Gastroesophageal sphincter (tissue), 4 donors: ENCODE data around the gene TMEM108. TPM values are rescaled to one million over a fixed set of nuclear protein-coding genes. Genes with fewer than 3 reads are reported as not detected.

Experiments
- ATAC-seq: fragments of 150-250 bp; one replicate; pipeline ENCODE4 v1.9.1; 2016; ENCODE audit warnings: mild to moderate bottlenecking, moderate library complexity
- H3K27ac ChIP-seq, 4 donors: fragments of 200-600 bp; sonication (generic) in 3 of 4; 1 replicate in 3 of 4; 2 replicates in 1 of 4; pipeline ENCODE4 v1.5.1; 2016 to 2019
- H3K27me3 ChIP-seq: fragments of 200-600 bp; sonication (generic); one replicate; pipeline ENCODE4 v1.5.1; 2019
- H3K36me3 ChIP-seq, 2 donors: fragments of 200-600 bp; sonication (generic); one replicate each; pipeline ENCODE4 v1.5.1; 2019; ENCODE audit warnings: control low read depth in 1 of 2
- H3K4me1 ChIP-seq, 3 donors: fragments of 200-600 bp; sonication (generic); 1 replicate in 2 of 3; 2 replicates in 1 of 3; pipeline ENCODE4 v1.5.1; 2016 to 2019; ENCODE audit warnings: control low read depth in 2 of 3
- H3K4me3 ChIP-seq, 2 donors: fragments of 200-600 bp; sonication (generic); one replicate each; pipeline ENCODE4 v1.5.1; 2019; ENCODE audit warnings: mild to moderate bottlenecking in 1 of 2, moderate library complexity in 1 of 2
- H3K9me3 ChIP-seq, 3 donors: fragments of 200-600 bp; sonication (generic); one replicate each; pipeline ENCODE4 v1.5.1; 2017 to 2019; ENCODE audit warnings: control low read depth in 2 of 3
- EP300 ChIP-seq: sonication (generic); formaldehyde crosslinking; IDR thresholded peaks from one replicate; pipeline ENCODE4 v1.6.1; 2017; ENCODE audit warnings: antibody characterized with exemption, mild to moderate bottlenecking
- POLR2A ChIP-seq, 2 donors: fragments of 450-650 bp; IDR thresholded peaks; one replicate each; pipeline ENCODE4 v1.6.1; 2017; ENCODE audit warnings: antibody characterized with exemption in 2 of 2, mild to moderate bottlenecking in 2 of 2, moderate library complexity in 1 of 2
- POLR2AphosphoS5 ChIP-seq: sonication (generic); formaldehyde crosslinking; IDR thresholded peaks from one replicate; pipeline ENCODE4 v1.6.1; 2017; ENCODE audit warnings: antibody characterized with exemption
- WGBS, 2 donors: methylation state at CpG; one replicate each; pipeline ENCODE4 v1.1.5; 2018; ENCODE audit warnings: low coverage in 1 of 2; 5-methylcytosine and 5-hydroxymethylcytosine counted together
- total RNA-seq, 4 donors: library from RNA; depleted of rRNA; stranded (reverse); fragments of >200 nt; gene quantifications; one replicate each; pipeline ENCODE4 v1.1.0, GENCODE V29; 2016
- TF ChIP-seq, protein P1 (sequence below), 4 experiments: fragments of 200-600 bp in 2 of 4; fragments of 450-650 bp in 2 of 4; sonication (generic) in 1 of 4; IDR thresholded peaks; one replicate each; pipeline ENCODE4 v1.5.1; 2017 to 2019; ENCODE audit warnings: antibody characterized with exemption in 4 of 4, mild to moderate bottlenecking in 2 of 4, moderate library complexity in 2 of 4

TMEM108 gene
- total RNA-seq, 4 donors from 2014 or later = 2.7 to 7.3 (median 4.1) TPM

DNA sequence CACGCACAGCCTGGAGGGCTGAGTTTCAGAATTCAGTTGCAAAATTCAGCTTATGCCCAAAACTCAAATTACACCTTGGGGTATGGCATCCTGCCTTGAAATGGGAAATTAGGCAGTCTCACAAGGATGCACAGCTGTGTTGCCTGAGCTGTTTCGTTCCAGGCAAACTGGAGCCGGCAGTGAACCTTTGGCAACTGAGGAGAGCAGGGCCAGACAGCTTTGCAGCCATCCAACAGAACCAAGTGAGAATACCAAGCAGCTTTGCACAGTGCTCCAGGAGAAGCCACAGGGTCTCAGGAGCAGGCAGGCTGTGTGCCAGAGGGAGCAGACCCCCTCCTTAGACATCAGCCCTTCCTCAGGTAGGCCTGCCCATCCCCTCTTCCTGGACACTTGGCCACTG is 329.2 kb downstream of the TMEM108 start:
- H3K4me3 ChIP-seq = no peak overlapping the region
- TF ChIP-seq POLR2A (IDR thresholded peaks at IDR 0.05) (no peak), EP300 (no peak), POLR2AphosphoS5 (no peak)
- TF ChIP-seq, protein P1, sequence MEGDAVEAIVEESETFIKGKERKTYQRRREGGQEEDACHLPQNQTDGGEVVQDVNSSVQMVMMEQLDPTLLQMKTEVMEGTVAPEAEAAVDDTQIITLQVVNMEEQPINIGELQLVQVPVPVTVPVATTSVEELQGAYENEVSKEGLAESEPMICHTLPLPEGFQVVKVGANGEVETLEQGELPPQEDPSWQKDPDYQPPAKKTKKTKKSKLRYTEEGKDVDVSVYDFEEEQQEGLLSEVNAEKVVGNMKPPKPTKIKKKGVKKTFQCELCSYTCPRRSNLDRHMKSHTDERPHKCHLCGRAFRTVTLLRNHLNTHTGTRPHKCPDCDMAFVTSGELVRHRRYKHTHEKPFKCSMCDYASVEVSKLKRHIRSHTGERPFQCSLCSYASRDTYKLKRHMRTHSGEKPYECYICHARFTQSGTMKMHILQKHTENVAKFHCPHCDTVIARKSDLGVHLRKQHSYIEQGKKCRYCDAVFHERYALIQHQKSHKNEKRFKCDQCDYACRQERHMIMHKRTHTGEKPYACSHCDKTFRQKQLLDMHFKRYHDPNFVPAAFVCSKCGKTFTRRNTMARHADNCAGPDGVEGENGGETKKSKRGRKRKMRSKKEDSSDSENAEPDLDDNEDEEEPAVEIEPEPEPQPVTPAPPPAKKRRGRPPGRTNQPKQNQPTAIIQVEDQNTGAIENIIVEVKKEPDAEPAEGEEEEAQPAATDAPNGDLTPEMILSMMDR (IDR thresholded peaks at IDR 0.05) = no peak
- H3K36me3 ChIP-seq = no peaks in the 10 kb centered on the region
- H3K9me3 ChIP-seq = no peaks in the 10 kb centered on the region
- ATAC-seq = no peak
- no peak overlapping the region for H3K27ac ChIP-seq
- no peaks in the 10 kb centered on the region for H3K27me3 ChIP-seq
- 90 to 100% methylated on average over 2 to 3 of the region's 3 CpGs for WGBS, 2 donors
- no peaks in the 10 kb centered on the region for H3K4me1 ChIP-seq

DNA sequence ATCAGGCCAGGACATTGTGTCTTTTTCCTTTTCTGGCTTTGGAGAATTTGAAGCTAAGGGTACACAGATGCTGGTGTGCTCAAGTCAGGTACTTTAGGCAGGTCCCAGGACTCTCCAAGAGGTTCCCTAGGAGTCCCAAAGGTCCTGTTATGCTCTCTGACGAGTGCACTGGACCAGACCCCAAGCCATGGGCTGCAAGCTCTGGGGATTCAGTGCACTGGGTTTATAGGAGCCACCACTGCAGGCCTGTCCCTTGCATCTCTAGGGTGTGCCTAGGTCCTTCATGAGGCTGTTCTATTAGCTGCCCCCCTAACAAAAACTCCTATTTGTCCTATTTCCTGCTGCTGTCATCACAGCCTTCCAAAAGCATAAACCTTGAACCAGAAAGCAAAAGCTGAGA is 329.8 kb downstream of the TMEM108 start:
- no peaks in the 10 kb centered on the region for H3K9me3 ChIP-seq
- no peak for ATAC-seq
- no peaks in the 10 kb centered on the region for H3K4me1 ChIP-seq
- H3K27me3 ChIP-seq = no peaks in the 10 kb centered on the region
- no peak overlapping the region for H3K27ac ChIP-seq
- WGBS, 2 donors = no CpG with 5 or more reads among the region's 1 CpG
- TF ChIP-seq EP300 (no peak), POLR2AphosphoS5 (no peak)
- TF ChIP-seq, protein P1 (IDR thresholded peaks at IDR 0.05) = no peak
- no peak overlapping the region for H3K4me3 ChIP-seq
- H3K36me3 ChIP-seq = no peaks in the 10 kb centered on the region

DNA sequence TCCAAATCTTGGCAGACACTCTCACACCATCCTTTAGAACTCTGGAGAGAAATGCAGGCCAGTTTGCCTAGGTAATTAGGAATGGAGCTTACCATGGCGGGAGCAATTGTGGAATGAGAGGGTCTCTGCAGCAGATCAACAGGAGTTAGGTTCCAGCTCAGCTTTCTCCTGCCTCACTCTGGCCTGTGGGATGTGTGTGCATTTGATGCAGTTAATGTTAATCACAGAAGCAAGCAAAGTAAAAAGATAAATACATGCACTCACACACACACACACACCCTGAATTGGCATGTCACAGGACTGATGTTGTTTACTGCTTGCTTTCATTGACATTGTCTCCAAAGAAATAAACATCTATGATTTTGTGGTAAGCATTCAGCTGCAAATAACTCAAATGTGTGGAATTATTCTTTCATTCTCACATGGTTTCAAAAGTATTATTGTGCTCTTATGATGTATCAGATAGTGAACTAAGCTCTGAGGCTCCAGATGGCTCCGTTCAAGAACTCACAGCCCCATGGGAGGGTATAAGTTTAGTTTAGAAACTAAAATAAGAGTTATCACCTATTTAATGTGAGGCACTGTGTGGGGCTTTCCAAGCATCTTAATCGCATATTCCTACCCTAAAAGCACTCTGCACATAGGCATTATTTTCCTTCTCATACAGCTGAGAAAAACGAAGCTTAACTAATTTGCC is 330.3 kb downstream of the TMEM108 start:
- no peaks in the 10 kb centered on the region for H3K4me1 ChIP-seq
- H3K4me3 ChIP-seq = no peak overlapping the region
- H3K27me3 ChIP-seq = no peaks in the 10 kb centered on the region
- no peaks in the 10 kb centered on the region for H3K36me3 ChIP-seq
- H3K27ac ChIP-seq = no peak overlapping the region
- no peaks in the 10 kb centered on the region for H3K9me3 ChIP-seq
- no peak for ATAC-seq
- TF ChIP-seq POLR2A (IDR thresholded peaks at IDR 0.05) = no peak
- TF ChIP-seq POLR2AphosphoS5 = no peak
- TF ChIP-seq EP300 = no peak
- TF ChIP-seq, protein P1 (IDR thresholded peaks at IDR 0.05) = no peak
- WGBS, 2 donors = 19 to 63% methylated on average over 3 of the region's 4 CpGs

DNA sequence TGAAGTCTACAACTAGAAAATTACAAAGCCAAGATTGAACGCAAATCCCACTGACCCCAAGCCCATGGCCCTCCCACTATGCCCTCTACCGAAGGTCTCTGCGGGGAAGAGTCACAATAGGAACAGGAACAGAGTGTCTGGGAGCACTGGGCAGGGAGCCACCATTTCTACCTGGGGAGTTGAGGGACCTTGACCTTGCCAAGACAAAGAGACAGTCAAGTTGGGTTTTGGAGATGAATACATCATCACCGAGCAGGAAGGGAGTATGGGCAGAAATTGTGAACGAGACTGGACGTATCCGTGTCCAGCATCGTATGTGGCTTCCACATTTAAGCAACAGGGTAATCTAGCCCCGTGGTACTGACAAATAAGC is 330.9 kb downstream of the TMEM108 start:
- 60 to 83% methylated on average over 2 to 9 of the region's 9 CpGs for WGBS, 2 donors
- H3K27me3 ChIP-seq = no peaks in the 10 kb centered on the region
- no peaks in the 10 kb centered on the region for H3K4me1 ChIP-seq
- H3K9me3 ChIP-seq = no peaks in the 10 kb centered on the region
- no peak overlapping the region for H3K27ac ChIP-seq
- no peaks in the 10 kb centered on the region for H3K36me3 ChIP-seq
- H3K4me3 ChIP-seq = no peak overlapping the region
- TF ChIP-seq POLR2AphosphoS5 = no peak
- TF ChIP-seq EP300 = no peak
- TF ChIP-seq, protein P1 (IDR thresholded peaks at IDR 0.05) = no peak
- TF ChIP-seq POLR2A (IDR thresholded peaks at IDR 0.05) = no peak
- no peak for ATAC-seq

DNA sequence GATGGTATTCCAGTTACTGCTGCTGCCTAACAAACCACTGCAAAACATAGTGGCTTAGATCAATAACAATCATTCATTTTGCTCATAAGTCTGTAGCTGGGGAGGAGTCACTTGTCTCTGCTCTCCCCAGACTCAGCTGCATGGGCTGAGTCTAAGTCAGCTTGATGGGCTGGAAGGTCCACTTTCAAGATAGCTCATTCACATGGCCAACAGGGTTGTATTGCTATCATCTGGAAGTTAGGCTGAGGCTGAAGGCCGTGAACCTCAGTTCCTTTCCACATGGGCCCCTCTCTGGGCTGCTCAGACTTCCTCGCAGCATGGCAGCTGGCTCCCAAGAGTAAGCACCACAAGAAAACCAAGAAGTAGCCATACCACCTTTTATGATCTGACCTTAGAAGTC is 333.0 kb downstream of the TMEM108 start:
- H3K4me1 ChIP-seq = no peaks in the 10 kb centered on the region
- no peaks in the 10 kb centered on the region for H3K36me3 ChIP-seq
- no peak overlapping the region for H3K4me3 ChIP-seq
- no peaks in the 10 kb centered on the region for H3K9me3 ChIP-seq
- WGBS, 2 donors = no CpG with 5 or more reads among the region's 2 CpGs
- TF ChIP-seq POLR2A (IDR thresholded peaks at IDR 0.05) (no peak), POLR2AphosphoS5 (no peak), EP300 (no peak)
- TF ChIP-seq, protein P1 (IDR thresholded peaks at IDR 0.05) = no peak
- no peaks in the 10 kb centered on the region for H3K27me3 ChIP-seq
- H3K27ac ChIP-seq = no peak overlapping the region
- ATAC-seq = no peak
